ENCODE data around the gene TOMM70.

The TOMM70 gene

GRCh38 chr3:100411091-100411982, 10.4 kb upstream of the TOMM70 start:
- no peak for DNase-seq

- DNase-seq, result no peak
Observed at GRCh38 chr3:100407977-100408532, 7.2 kb upstream of the TOMM70 start.

GRCh38 chr3:100407164-100407563, 6.3 kb upstream of the TOMM70 start:
- DNase-seq, result no peak

- DNase-seq, result no peak
Observed at GRCh38 chr3:100404250-100404548, 3.3 kb upstream of the TOMM70 start.

- DNase-seq, result no peak
Observed at GRCh38 chr3:100403362-100404249, 2.7 kb upstream of the TOMM70 start.

GRCh38 chr3:100402891-100403290, 2.0 kb upstream of the TOMM70 start:
- no peak for DNase-seq

GRCh38 chr3:100402256-100402655, 1.4 kb upstream of the TOMM70 start:
- no peak for DNase-seq

GRCh38 chr3:100401674-100402041, 769 bp upstream of the TOMM70 start:
- DNase-seq, result peak; percentile 40

- peak; percentile 20 for DNase-seq
Observed at GRCh38 chr3:100400419-100400779, 490 bp downstream of the TOMM70 start.

- no peak for DNase-seq
Observed at GRCh38 chr3:100399341-100400071, 1.4 kb downstream of the TOMM70 start.

- no peak for DNase-seq
Observed at GRCh38 chr3:100396967-100397366, 3.9 kb downstream of the TOMM70 start.

- no peak for DNase-seq
Observed at GRCh38 chr3:100395679-100396431, 5.0 kb downstream of the TOMM70 start.

- no peak for DNase-seq
Observed at GRCh38 chr3:100389025-100389424, 11.9 kb downstream of the TOMM70 start.

- no peak for DNase-seq
Observed at GRCh38 chr3:100386437-100387074, 14.3 kb downstream of the TOMM70 start.

- DNase-seq, result no peak
Observed at GRCh38 chr3:100384733-100385525, 16.0 kb downstream of the TOMM70 start.

GRCh38 chr3:100376301-100376700, 24.6 kb downstream of the TOMM70 start:
- no peak for DNase-seq

- no peak for DNase-seq
Observed at GRCh38 chr3:100374521-100374920, 26.4 kb downstream of the TOMM70 start.

GRCh38 chr3:100370756-100371155, 30.1 kb downstream of the TOMM70 start:
- DNase-seq, result no peak

- no peak for DNase-seq
Observed at GRCh38 chr3:100368441-100368840, 32.4 kb downstream of the TOMM70 start.

GRCh38 chr3:100366424-100366823, 34.5 kb downstream of the TOMM70 start:
- DNase-seq, result no peak

- DNase-seq, result no peak
Observed at GRCh38 chr3:100364421-100364820, 36.5 kb downstream of the TOMM70 start.
